OCI-LY7 (cell line): ENCODE measurements around the gene ATP6V0A4.

Experiments
- EZH2phosphoT487 ChIP-seq: fragments of 200-600 bp; sonication (generic); IDR thresholded peaks from 2 replicates; pipeline ENCODE4 v1.6.1; 2018; ENCODE audit warnings: low read depth, borderline replicate concordance, mild to moderate bottlenecking, mixed run types, antibody characterized with exemption, low read length, moderate library complexity, mixed read lengths
- TF ChIP-seq, protein P1 (sequence below): fragments of 200-600 bp; sonication (generic); conservative IDR thresholded peaks from 2 replicates; pipeline ENCODE4 v1.5.1; 2014; ENCODE audit warnings: mild to moderate bottlenecking, antibody characterized with exemption, low read length, moderate library complexity, mixed read lengths

DNA sequence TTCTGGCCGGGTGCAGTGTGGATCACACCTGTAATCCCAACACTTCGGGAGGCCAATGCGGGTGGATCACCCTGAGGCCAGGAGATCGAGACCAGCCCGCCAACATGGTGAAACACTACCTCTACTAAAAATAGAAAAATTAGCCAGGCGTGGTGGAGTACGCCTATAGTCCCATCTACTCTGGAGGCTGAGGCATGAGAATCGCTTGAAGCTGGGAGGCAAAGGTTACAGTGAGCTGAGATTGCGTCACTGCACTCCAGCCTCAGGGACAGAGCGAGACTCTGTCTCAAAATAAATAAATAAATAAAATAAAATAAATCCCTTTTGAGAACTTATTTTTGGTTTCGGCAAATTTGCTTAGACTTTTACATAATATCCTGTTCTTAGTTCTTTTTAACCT, 31.3 kb upstream of the ATP6V0A4 start:
- TF ChIP-seq, protein P1, sequence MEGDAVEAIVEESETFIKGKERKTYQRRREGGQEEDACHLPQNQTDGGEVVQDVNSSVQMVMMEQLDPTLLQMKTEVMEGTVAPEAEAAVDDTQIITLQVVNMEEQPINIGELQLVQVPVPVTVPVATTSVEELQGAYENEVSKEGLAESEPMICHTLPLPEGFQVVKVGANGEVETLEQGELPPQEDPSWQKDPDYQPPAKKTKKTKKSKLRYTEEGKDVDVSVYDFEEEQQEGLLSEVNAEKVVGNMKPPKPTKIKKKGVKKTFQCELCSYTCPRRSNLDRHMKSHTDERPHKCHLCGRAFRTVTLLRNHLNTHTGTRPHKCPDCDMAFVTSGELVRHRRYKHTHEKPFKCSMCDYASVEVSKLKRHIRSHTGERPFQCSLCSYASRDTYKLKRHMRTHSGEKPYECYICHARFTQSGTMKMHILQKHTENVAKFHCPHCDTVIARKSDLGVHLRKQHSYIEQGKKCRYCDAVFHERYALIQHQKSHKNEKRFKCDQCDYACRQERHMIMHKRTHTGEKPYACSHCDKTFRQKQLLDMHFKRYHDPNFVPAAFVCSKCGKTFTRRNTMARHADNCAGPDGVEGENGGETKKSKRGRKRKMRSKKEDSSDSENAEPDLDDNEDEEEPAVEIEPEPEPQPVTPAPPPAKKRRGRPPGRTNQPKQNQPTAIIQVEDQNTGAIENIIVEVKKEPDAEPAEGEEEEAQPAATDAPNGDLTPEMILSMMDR = no peak
- no peak for TF ChIP-seq EZH2phosphoT487
